B cell (primary cell): Measurements from ENCODE around the gene ATP2A1. TPM values are rescaled to one million over a fixed set of nuclear protein-coding genes. Genes with fewer than 3 reads are reported as not detected.

ENCODE experiments used
- ATAC-seq: fragments of 200-7000 bp; cut with Tn5 transposase; one replicate; pipeline ENCODE4 v1.10.0; 2021; ENCODE audit warnings: low read depth, mild to moderate bottlenecking, moderate number of reproducible peaks, moderate library complexity
- CTCF ChIA-PET: fragments of 350-600 bp; sonication (Branson Sonifier 250); formaldehyde crosslinking; loops from one replicate; lab custom pipeline; 2021; ENCODE audit warnings: antibody characterized with exemption, inconsistent platforms; lab: Charles Lee
- POLR2A ChIA-PET: fragments of 350-600 bp; sonication (Branson Sonifier 250); formaldehyde crosslinking; loops from one replicate; lab custom pipeline; 2021; ENCODE audit warnings: antibody characterized with exemption; lab: Charles Lee
- DNase-seq: peaks from one replicate; pipeline ENCODE4 v3.0.0; 2013
- H2AFZ ChIP-seq: 2 replicates; pipeline ENCODE4 v1.6.1; 2012; ENCODE audit warnings: mild to moderate bottlenecking, low read depth, low read length; ENCODE audit not compliant: insufficient read depth, poor library complexity, severe bottlenecking
- H3K27ac ChIP-seq, 2 donors: 1 replicate in 1 of 2; 2 replicates in 1 of 2; pipeline ENCODE4 v1.5.1; 2012 to 2013; ENCODE audit warnings: low read length in 2 of 2, mild to moderate bottlenecking in 2 of 2, moderate library complexity in 1 of 2
- H3K27me3 ChIP-seq, 4 experiments: fragments of 200-600 bp in 1 of 4; sonication (generic) in 1 of 4; replicated peaks in 1 of 4; 1 replicate in 2 of 4; 2 replicates in 2 of 4; pipeline versions ENCODE4 v1.6.1 to v1.7.0; 2013 to 2016; ENCODE audit warnings: low read length in 3 of 4, mild to moderate bottlenecking in 2 of 4, mixed read lengths in 1 of 4, moderate library complexity in 1 of 4; ENCODE audit not compliant: insufficient read depth in 4 of 4, control insufficient read depth in 3 of 4; ENCODE audit errors: control extremely low read depth in 1 of 4
- H3K36me3 ChIP-seq, 2 experiments: replicated peaks in 1 of 2; 1 replicate in 1 of 2; 2 replicates in 1 of 2; pipeline versions ENCODE4 v1.6.1 to v1.7.1; 2013; ENCODE audit warnings: low read length in 1 of 2; ENCODE audit not compliant: insufficient read depth in 2 of 2, control insufficient read depth in 1 of 2; ENCODE audit errors: control extremely low read depth in 1 of 2, extremely low read depth in 1 of 2
- H3K4me1 ChIP-seq, 2 donors: fragments of 200-600 bp in 1 of 2; sonication (generic) in 1 of 2; 1 replicate in 1 of 2; 2 replicates in 1 of 2; pipeline versions ENCODE4 v1.5.1 to v1.6.1; 2013 to 2017; ENCODE audit warnings: low read length in 2 of 2; ENCODE audit not compliant: control insufficient read depth in 2 of 2, insufficient read depth in 2 of 2
- H3K4me2 ChIP-seq: replicated peaks from 2 replicates; pipeline ENCODE3; 2012; ENCODE audit warnings: mild to moderate bottlenecking, low read depth, low read length; ENCODE audit not compliant: poor library complexity, severe bottlenecking
- H3K4me3 ChIP-seq, 5 experiments: fragments of 200-600 bp in 1 of 5; sonication (generic) in 1 of 5; 1 replicate in 3 of 5; 2 replicates in 2 of 5; pipeline versions ENCODE4 v1.5.1 to v1.7.0; 2011 to 2016; ENCODE audit warnings: low read length in 4 of 5, mild to moderate bottlenecking in 4 of 5, low read depth in 2 of 5, control low read depth in 1 of 5, moderate library complexity in 1 of 5; ENCODE audit not compliant: insufficient read depth in 1 of 5; ENCODE audit errors: control extremely low read depth in 1 of 5, extremely low read depth in 1 of 5
- H3K79me2 ChIP-seq: fragments of 200-600 bp; sonication (generic); one replicate; pipeline ENCODE4 v1.6.0; 2016; ENCODE audit warnings: low read length; ENCODE audit not compliant: control insufficient read depth, insufficient read depth
- H3K9ac ChIP-seq: fragments of 200-600 bp; sonication (generic); 2 replicates; pipeline ENCODE4 v1.6.1; 2017; ENCODE audit warnings: mild to moderate bottlenecking, low read length, moderate library complexity
- H3K9me3 ChIP-seq, 3 donors: one replicate each; pipeline versions ENCODE4 v1.6.1 to v1.7.1; 2013; ENCODE audit warnings: low read length in 2 of 3; ENCODE audit not compliant: control insufficient read depth in 2 of 3, insufficient read depth in 1 of 3; ENCODE audit errors: control extremely low read depth in 1 of 3
- H4K20me1 ChIP-seq: 2 replicates; pipeline ENCODE4 v1.6.0; 2012; ENCODE audit warnings: mild to moderate bottlenecking, low read length; ENCODE audit not compliant: insufficient read depth, control insufficient read depth, poor library complexity, severe bottlenecking
- H3K27ac Mint-ChIP-seq: one replicate; pipeline ENCODE4 v1.8.0; 2021; ENCODE audit warnings: mixed read lengths
- H3K27me3 Mint-ChIP-seq: one replicate; pipeline ENCODE4 v1.8.0; 2021; ENCODE audit warnings: mixed read lengths
- H3K4me1 Mint-ChIP-seq: one replicate; pipeline ENCODE4 v1.8.0; 2021; ENCODE audit warnings: mixed read lengths
- H3K4me3 Mint-ChIP-seq: one replicate; pipeline ENCODE4 v1.8.0; 2021; ENCODE audit warnings: mixed read lengths
- H3K9me3 Mint-ChIP-seq: one replicate; pipeline ENCODE4 v1.8.0; 2022; ENCODE audit warnings: mixed read lengths; ENCODE audit not compliant: insufficient read depth
- CTCF ChIP-seq: fragments of 200-600 bp; IDR thresholded peaks from one replicate; pipeline ENCODE4 v1.8.0; 2022; ENCODE audit warnings: antibody characterized with exemption, mild to moderate bottlenecking
- EZH2 ChIP-seq: IDR thresholded peaks from 2 replicates; pipeline ENCODE4 v1.6.1; 2012; ENCODE audit warnings: borderline replicate concordance, low read depth, mild to moderate bottlenecking, moderate library complexity, low read length; ENCODE audit not compliant: insufficient read depth, poor library complexity, severe bottlenecking
- WGBS: methylation state at CpG from one replicate; pipeline ENCODE4 v1.1.5; 2013; ENCODE audit warnings: missing lambda C conversion rate; ENCODE audit not compliant: insufficient coverage; 5-methylcytosine and 5-hydroxymethylcytosine counted together
- intact Hi-C: fragments of 100-400 bp; cut with micrococcal nuclease; formaldehyde crosslinking; loops from one replicate; pipeline ENCODE4 v1.10.0; 2022
- polyA plus RNA-seq: library from polyadenylated mRNA; depleted of rRNA; stranded (reverse); fragments of >200 nt; gene quantifications from 2 replicates; pipeline ENCODE4 v1.2.3, GENCODE V29; 2012
- total RNA-seq, 2 donors: library from RNA; stranded (reverse); fragments of 120-200 nt in 1 of 2; gene quantifications; 1 replicate in 1 of 2; 2 replicates in 1 of 2; pipeline versions ENCODE4 v1.2.3 to v1.2.4, GENCODE V29; 2013 to 2022

ATP2A1 gene
- total and polyA plus RNA-seq, 2 donors (not counting 1 experiment from before 2014, with no cell fraction given): 0.31 to 0.84 TPM

GRCh38 chr16:28924762-28925385, 46.6 kb downstream of the ATP2A1 start, which contains the start of gene RABEP2:
Gene RABEP2 (minus strand): TSS chr16:28925238. CDS start chr16:28925163, 75 bp downstream.
- under 1% methylated on average over 57 of the region's 66 CpGs for WGBS

More at GRCh38 chr16:28924762-28925385, 46.6 kb downstream of the ATP2A1 start, which contains the start of gene RABEP2:
- no peaks in the 10 kb centered on the region for H3K9me3 ChIP-seq
- CTCF ChIA-PET: interaction anchor here (1.9 to 7.7 kb wide), 4 partner anchors 8 to 25 kb away, joined by 10 to 114 read pairs (median 16); partner anchors contain the start of gene NFATC2IP
- peaks cover 3 to 17% of the 10 kb centered on the region in 2 experiments for H3K36me3 ChIP-seq
- peak; percentile 60 for ATAC-seq
- H3K4me2 ChIP-seq: peak within 1 kb of the TSS; percentile 82
- H2AFZ ChIP-seq: peak within 1 kb of the TSS; percentile 89
- H3K4me1 ChIP-seq: peaks cover 30 to 61% of the 10 kb centered on the region in 2 donors
- H3K9ac ChIP-seq: peak within 1 kb of the TSS; percentile 94
- TF ChIP-seq EZH2: no peak
- no peak for TF ChIP-seq CTCF
- H3K27me3 ChIP-seq: no peaks in the 10 kb centered on the region
- Mint-ChIP-seq H3K27ac (peak within 1 kb of the TSS; percentile 98), H3K4me1 (peaks cover 50% of the 10 kb centered on the region), H3K4me3 (peak within 1 kb of the TSS; percentile 95), H3K9me3 (no peaks in the 10 kb centered on the region), H3K27me3 (no peaks in the 10 kb centered on the region)
- H3K27ac ChIP-seq: peak within 1 kb of the TSS; percentile 87 to 91
- POLR2A ChIA-PET: interaction anchor here (1.0 to 5.1 kb wide), 10 partner anchors 8 to 1141 kb away, joined by 3 to 34 read pairs (median 12); partner anchors contain the start of genes ALDOA, APOBR, ATXN2L and CD19
- DNase-seq: peak; percentile 97
- peaks cover 16% of the 10 kb centered on the region for H4K20me1 ChIP-seq
- H3K79me2 ChIP-seq: peaks cover 31% of the 10 kb centered on the region
- H3K4me3 ChIP-seq: peak within 1 kb of the TSS; percentile 58 to 97 (median 92)
- intact Hi-C loops: loop anchor here (1.0 to 10.0 kb wide), 8 partner anchors 7 to 1998 kb away; partner anchors contain the start of genes ATXN2L, FBXL19, MYL11 and NFATC2IP
